ENCODE results near the gene CTSD.

DNA sequence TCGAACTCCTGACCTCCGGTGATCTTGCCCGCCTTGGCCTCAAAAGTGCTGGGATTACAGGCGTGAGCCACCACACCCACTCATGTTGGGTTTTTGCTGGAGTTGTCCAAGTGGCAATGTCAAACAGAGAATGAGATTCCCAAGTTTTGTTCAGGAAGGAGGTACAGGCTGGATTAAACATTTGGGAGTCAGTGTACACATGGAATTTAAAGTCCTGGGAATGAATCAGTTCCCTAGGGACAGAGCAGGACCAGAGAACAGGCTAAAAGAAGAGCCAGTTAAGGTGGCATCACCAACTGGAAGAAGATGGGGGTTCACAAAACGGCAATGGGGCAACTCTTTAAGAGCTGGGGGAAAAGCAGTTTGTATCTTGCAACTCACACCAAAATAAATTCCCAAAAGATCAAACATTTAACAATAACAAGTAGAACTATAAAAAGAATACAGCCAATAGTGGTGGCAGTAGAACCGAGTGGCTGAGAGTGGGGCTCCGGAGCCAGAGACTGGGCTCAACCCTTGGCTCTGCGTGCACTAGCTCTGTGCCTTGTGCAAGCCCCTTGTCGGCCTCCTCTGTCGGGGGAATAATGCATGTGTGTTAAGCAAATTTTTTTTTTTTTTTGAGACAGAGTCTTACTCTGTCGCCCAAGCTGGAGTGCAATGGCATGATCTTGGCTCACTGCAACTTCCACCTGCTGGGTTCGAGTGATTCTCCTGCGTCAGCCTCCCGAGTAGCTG is 33.8 kb upstream of the CTSD start:
- TF ChIP-seq, protein P1, sequence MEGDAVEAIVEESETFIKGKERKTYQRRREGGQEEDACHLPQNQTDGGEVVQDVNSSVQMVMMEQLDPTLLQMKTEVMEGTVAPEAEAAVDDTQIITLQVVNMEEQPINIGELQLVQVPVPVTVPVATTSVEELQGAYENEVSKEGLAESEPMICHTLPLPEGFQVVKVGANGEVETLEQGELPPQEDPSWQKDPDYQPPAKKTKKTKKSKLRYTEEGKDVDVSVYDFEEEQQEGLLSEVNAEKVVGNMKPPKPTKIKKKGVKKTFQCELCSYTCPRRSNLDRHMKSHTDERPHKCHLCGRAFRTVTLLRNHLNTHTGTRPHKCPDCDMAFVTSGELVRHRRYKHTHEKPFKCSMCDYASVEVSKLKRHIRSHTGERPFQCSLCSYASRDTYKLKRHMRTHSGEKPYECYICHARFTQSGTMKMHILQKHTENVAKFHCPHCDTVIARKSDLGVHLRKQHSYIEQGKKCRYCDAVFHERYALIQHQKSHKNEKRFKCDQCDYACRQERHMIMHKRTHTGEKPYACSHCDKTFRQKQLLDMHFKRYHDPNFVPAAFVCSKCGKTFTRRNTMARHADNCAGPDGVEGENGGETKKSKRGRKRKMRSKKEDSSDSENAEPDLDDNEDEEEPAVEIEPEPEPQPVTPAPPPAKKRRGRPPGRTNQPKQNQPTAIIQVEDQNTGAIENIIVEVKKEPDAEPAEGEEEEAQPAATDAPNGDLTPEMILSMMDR (IDR thresholded peaks at IDR 0.05): no peak
- TF ChIP-seq POLR2A (IDR thresholded peaks at IDR 0.05): no peak
- TF ChIP-seq POLR2AphosphoS5 (IDR thresholded peaks at IDR 0.05): no peak
- no peak for TF ChIP-seq EP300 (IDR thresholded peaks at IDR 0.05)
